GM23338 (cell line): ENCODE data around the gene C12orf60. TPM values are rescaled to one million over a fixed set of nuclear protein-coding genes. Genes with fewer than 3 reads are reported as not detected.

Experiments
- ATAC-seq: fragments of 200-7000 bp; cut with Tn5 transposase; 3 replicates; pipeline ENCODE4 v1.9.1; 2020
- DNase-seq: peaks from one replicate; pipeline ENCODE4 v3.0.0-alpha.2; 2015; ENCODE audit warnings: low spot score
- H2AFZ ChIP-seq: fragments of 200-600 bp; sonication (generic); 2 replicates; pipeline ENCODE4 v1.8.0; 2016; ENCODE audit warnings: antibody characterized with exemption, mild to moderate bottlenecking, moderate library complexity
- H3F3A ChIP-seq: fragments of 200-600 bp; sonication (generic); replicated peaks from 2 replicates; pipeline ENCODE4 v1.8.0; 2017; ENCODE audit warnings: antibody characterized with exemption, mixed run types, low read depth
- H3K27ac ChIP-seq: fragments of 200-600 bp; sonication (generic); 2 replicates; pipeline ENCODE4 v1.6.1; 2016; ENCODE audit warnings: low read depth
- H3K27me3 ChIP-seq: fragments of 200-600 bp; sonication (generic); 2 replicates; pipeline ENCODE4 v1.8.0; 2016; ENCODE audit warnings: mild to moderate bottlenecking, mixed run types, moderate library complexity; ENCODE audit not compliant: insufficient read depth
- H3K36me3 ChIP-seq: fragments of 200-600 bp; sonication (generic); 2 replicates; pipeline ENCODE4 v1.8.0; 2016; ENCODE audit warnings: mild to moderate bottlenecking; ENCODE audit not compliant: insufficient read depth
- H3K4me1 ChIP-seq: fragments of 200-600 bp; sonication (generic); 2 replicates; pipeline ENCODE4 v1.8.0; 2016; ENCODE audit warnings: mild to moderate bottlenecking, moderate library complexity; ENCODE audit not compliant: insufficient read depth
- H3K4me2 ChIP-seq: fragments of 200-600 bp; sonication (generic); 2 replicates; pipeline ENCODE4 v1.7.1; 2017; ENCODE audit warnings: mixed run types
- H3K4me3 ChIP-seq: fragments of 200-600 bp; sonication (generic); 2 replicates; pipeline ENCODE4 v1.6.1; 2016; ENCODE audit warnings: mixed run types
- H3K79me2 ChIP-seq: fragments of 200-600 bp; sonication (generic); replicated peaks from 2 replicates; pipeline ENCODE4 v1.8.0; 2017; ENCODE audit warnings: mild to moderate bottlenecking; ENCODE audit not compliant: insufficient read depth
- H3K9me2 ChIP-seq: fragments of 200-600 bp; sonication (generic); 2 replicates; pipeline ENCODE4 v1.8.0; 2017; ENCODE audit not compliant: insufficient read depth
- H4K20me1 ChIP-seq: fragments of 200-600 bp; sonication (generic); replicated peaks from 2 replicates; pipeline ENCODE4 v1.8.0; 2017; ENCODE audit warnings: mild to moderate bottlenecking; ENCODE audit not compliant: insufficient read depth
- H3K27ac Mint-ChIP-seq: 2 replicates; pipeline ENCODE4 v1.8.0; 2020; ENCODE audit warnings: inconsistent platforms, mild to moderate bottlenecking, moderate library complexity, mixed read lengths
- H3K27me3 Mint-ChIP-seq: 3 replicates; pipeline ENCODE4 v1.8.0; 2022; ENCODE audit warnings: low read depth, mild to moderate bottlenecking, moderate library complexity, mixed read lengths, inconsistent platforms; ENCODE audit not compliant: insufficient read depth, poor library complexity
- H3K36me3 Mint-ChIP-seq: 3 replicates; pipeline ENCODE4 v1.8.0; 2021; ENCODE audit warnings: low read depth, mild to moderate bottlenecking, inconsistent platforms, moderate library complexity, mixed read lengths
- H3K4me1 Mint-ChIP-seq: 3 replicates; pipeline ENCODE4 v1.8.0; 2020; ENCODE audit warnings: mild to moderate bottlenecking, inconsistent platforms, mixed read lengths
- H3K4me3 Mint-ChIP-seq: 3 replicates; pipeline ENCODE4 v1.8.0; 2021; ENCODE audit warnings: moderate library complexity, mild to moderate bottlenecking, inconsistent platforms, mixed read lengths
- H3K9me3 Mint-ChIP-seq: 3 replicates; pipeline ENCODE4 v1.8.0; 2020; ENCODE audit warnings: moderate library complexity, mild to moderate bottlenecking, inconsistent platforms, mixed read lengths
- EZH2 ChIP-seq: fragments of 200-600 bp; sonication (generic); IDR thresholded peaks from one replicate; pipeline ENCODE4 v1.8.0; 2017; ENCODE audit warnings: antibody characterized with exemption, mild to moderate bottlenecking, low read depth; ENCODE audit not compliant: unreplicated experiment
- JUNB ChIP-seq: IDR thresholded peaks from one replicate; pipeline ENCODE4 v1.6.1; 2016; ENCODE audit warnings: antibody characterized with exemption; ENCODE audit not compliant: unreplicated experiment
- POLR2AphosphoS5 ChIP-seq: IDR thresholded peaks from 2 replicates; pipeline ENCODE4 v1.6.1; 2016; ENCODE audit warnings: antibody characterized with exemption, low read depth
- ZNF114 ChIP-seq: fragments of 250-450 bp; sonication (Bioruptor Pico); IDR thresholded peaks from 2 replicates; pipeline ENCODE4 v1.5.0; 2020; ENCODE audit warnings: mild to moderate bottlenecking, moderate library complexity
- ZNF331 ChIP-seq: fragments of 250-450 bp; sonication (Bioruptor Pico); IDR thresholded peaks from 2 replicates; pipeline ENCODE4 v1.5.0; 2020; ENCODE audit warnings: low read depth, mild to moderate bottlenecking, moderate library complexity
- polyA plus RNA-seq: library from polyadenylated mRNA; unstranded; fragments of >200 nt; fragmentation: Nextera tagmentation; extraction: Ambion mirVana; gene quantifications from 2 replicates; pipeline ENCODE4 v1.2.1, GENCODE V29; 2016
- total RNA-seq: library from RNA; depleted of rRNA; stranded (reverse); fragments of >200 nt; shearing (Covaris generic); gene quantifications from 2 replicates; pipeline ENCODE4 v1.2.3, GENCODE V29; 2014
- TF ChIP-seq, protein P1 (sequence below): fragments of 250-450 bp; sonication (Bioruptor Pico); IDR thresholded peaks from 2 replicates; pipeline ENCODE4 v1.5.0; 2020; ENCODE audit warnings: mild to moderate bottlenecking, moderate library complexity
- TF ChIP-seq, protein P2 (sequence below), 2 experiments: fragments of 200-600 bp in 1 of 2; sonication (generic) in 1 of 2; conservative IDR thresholded peaks; 2 replicates each; pipeline versions ENCODE4 v1.5.1 to v1.6.1; 2016 to 2017; ENCODE audit warnings: antibody characterized with exemption in 2 of 2, low read depth in 2 of 2, mild to moderate bottlenecking in 2 of 2, moderate library complexity in 1 of 2

The C12orf60 gene
- total and polyA plus RNA-seq, 2 experiments from 2014 or later, result 1.7 to 2.3 TPM

DNA sequence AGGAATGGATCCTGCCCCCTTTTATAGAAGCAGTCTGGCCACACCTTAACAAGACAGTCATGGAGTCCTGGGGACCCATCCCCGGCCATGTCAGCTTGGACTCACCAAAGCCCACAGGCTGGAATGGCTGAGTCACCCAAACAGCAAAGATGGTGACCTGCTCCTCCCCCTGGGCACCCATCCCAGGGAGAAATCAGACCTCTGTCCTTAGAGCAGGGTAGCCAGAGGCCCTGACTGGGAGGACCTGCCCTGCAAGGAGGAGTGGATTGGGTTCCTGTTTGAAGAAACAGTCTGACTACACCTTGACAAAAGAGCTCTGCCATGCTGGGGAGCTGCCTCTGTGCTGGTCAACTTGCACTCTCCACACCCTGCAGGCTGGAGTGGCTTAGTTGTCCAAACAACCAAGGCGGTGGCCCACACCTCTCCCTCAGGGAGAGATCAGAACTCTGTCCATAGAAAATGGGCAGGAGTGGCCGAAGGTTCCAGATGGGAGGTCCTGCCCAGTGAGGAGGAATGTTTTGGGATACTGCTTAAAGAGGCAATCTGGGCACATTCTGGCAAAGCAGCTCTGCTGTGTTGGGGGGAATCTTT is 65.5 kb downstream of the C12orf60 start (continued):
- TF ChIP-seq, protein P1, sequence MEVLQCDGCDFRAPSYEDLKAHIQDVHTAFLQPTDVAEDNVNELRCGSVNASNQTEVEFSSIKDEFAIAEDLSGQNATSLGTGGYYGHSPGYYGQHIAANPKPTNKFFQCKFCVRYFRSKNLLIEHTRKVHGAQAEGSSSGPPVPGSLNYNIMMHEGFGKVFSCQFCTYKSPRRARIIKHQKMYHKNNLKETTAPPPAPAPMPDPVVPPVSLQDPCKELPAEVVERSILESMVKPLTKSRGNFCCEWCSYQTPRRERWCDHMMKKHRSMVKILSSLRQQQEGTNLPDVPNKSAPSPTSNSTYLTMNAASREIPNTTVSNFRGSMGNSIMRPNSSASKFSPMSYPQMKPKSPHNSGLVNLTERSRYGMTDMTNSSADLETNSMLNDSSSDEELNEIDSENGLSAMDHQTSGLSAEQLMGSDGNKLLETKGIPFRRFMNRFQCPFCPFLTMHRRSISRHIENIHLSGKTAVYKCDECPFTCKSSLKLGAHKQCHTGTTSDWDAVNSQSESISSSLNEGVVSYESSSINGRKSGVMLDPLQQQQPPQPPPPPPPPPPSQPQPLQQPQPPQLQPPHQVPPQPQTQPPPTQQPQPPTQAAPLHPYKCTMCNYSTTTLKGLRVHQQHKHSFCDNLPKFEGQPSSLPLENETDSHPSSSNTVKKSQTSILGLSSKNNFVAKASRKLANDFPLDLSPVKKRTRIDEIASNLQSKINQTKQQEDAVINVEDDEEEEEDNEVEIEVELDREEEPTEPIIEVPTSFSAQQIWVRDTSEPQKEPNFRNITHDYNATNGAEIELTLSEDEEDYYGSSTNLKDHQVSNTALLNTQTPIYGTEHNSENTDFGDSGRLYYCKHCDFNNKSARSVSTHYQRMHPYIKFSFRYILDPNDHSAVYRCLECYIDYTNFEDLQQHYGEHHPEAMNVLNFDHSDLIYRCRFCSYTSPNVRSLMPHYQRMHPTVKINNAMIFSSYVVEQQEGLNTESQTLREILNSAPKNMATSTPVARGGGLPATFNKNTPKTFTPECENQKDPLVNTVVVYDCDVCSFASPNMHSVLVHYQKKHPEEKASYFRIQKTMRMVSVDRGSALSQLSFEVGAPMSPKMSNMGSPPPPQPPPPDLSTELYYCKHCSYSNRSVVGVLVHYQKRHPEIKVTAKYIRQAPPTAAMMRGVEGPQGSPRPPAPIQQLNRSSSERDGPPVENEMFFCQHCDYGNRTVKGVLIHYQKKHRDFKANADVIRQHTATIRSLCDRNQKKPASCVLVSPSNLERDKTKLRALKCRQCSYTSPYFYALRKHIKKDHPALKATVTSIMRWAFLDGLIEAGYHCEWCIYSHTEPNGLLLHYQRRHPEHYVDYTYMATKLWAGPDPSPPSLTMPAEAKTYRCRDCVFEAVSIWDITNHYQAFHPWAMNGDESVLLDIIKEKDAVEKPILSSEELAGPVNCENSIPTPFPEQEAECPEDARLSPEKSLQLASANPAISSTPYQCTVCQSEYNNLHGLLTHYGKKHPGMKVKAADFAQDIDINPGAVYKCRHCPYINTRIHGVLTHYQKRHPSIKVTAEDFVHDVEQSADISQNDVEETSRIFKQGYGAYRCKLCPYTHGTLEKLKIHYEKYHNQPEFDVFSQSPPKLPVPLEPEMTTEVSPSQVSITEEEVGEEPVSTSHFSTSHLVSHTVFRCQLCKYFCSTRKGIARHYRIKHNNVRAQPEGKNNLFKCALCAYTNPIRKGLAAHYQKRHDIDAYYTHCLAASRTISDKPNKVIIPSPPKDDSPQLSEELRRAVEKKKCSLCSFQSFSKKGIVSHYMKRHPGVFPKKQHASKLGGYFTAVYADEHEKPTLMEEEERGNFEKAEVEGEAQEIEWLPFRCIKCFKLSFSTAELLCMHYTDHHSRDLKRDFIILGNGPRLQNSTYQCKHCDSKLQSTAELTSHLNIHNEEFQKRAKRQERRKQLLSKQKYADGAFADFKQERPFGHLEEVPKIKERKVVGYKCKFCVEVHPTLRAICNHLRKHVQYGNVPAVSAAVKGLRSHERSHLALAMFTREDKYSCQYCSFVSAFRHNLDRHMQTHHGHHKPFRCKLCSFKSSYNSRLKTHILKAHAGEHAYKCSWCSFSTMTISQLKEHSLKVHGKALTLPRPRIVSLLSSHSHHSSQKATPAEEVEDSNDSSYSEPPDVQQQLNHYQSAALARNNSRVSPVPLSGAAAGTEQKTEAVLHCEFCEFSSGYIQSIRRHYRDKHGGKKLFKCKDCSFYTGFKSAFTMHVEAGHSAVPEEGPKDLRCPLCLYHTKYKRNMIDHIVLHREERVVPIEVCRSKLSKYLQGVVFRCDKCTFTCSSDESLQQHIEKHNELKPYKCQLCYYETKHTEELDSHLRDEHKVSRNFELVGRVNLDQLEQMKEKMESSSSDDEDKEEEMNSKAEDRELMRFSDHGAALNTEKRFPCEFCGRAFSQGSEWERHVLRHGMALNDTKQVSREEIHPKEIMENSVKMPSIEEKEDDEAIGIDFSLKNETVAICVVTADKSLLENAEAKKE (CRISPR knock-in tag), result no peak
- TF ChIP-seq, protein P2, sequence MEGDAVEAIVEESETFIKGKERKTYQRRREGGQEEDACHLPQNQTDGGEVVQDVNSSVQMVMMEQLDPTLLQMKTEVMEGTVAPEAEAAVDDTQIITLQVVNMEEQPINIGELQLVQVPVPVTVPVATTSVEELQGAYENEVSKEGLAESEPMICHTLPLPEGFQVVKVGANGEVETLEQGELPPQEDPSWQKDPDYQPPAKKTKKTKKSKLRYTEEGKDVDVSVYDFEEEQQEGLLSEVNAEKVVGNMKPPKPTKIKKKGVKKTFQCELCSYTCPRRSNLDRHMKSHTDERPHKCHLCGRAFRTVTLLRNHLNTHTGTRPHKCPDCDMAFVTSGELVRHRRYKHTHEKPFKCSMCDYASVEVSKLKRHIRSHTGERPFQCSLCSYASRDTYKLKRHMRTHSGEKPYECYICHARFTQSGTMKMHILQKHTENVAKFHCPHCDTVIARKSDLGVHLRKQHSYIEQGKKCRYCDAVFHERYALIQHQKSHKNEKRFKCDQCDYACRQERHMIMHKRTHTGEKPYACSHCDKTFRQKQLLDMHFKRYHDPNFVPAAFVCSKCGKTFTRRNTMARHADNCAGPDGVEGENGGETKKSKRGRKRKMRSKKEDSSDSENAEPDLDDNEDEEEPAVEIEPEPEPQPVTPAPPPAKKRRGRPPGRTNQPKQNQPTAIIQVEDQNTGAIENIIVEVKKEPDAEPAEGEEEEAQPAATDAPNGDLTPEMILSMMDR (conservative IDR thresholded peaks at IDR 0.05; ENCODE audit: low read depth in 2 of 2), result no peak
- TF ChIP-seq JUNB, result no peak
- no peak for TF ChIP-seq ZNF331 (CRISPR knock-in tag)

DNA sequence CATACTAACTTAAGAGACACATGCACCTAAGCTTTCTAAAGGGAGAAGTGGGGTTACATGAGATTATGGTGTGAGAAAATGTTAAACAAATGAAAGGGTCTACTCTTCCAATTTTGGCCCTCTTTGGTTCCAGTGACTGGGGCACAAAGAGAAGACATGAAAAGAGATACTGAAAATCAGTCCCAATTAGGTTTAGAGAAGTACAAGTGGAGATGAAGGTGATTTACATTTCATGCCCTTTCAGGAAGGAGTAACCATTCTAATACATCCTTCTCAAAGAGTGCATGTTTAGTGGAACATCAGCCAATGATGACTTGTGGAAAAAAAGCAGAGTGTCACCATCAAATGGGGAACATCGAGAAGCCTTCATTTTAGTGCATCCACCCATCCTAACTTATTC is 67.8 kb downstream of the C12orf60 start:
- no peak overlapping the region for H2AFZ ChIP-seq
- no peak overlapping the region for H3K27ac ChIP-seq
- H3K4me1 ChIP-seq, result no peaks in the 10 kb centered on the region
- peaks cover 10% of the 10 kb centered on the region; the same call in 1 of the 2 replicates for H3K36me3 ChIP-seq
- Mint-ChIP-seq H3K9me3 (peaks cover 30% of the 10 kb centered on the region), H3K27me3 (peaks cover 2% of the 10 kb centered on the region), H3K4me1 (no peaks in the 10 kb centered on the region), H3K36me3 (peaks cover 15% of the 10 kb centered on the region), H3K27ac (no peak overlapping the region), H3K4me3 (no peak overlapping the region)
- no peaks in the 10 kb centered on the region for H3K27me3 ChIP-seq
- DNase-seq, result no peak
- H3K4me2 ChIP-seq, result no peak overlapping the region
- no peak for ATAC-seq
- no peaks in the 10 kb centered on the region for H3K9me2 ChIP-seq
- H4K20me1 ChIP-seq, result no peaks in the 10 kb centered on the region
- H3K79me2 ChIP-seq, result no peaks in the 10 kb centered on the region
- no peaks in the 10 kb centered on the region for H3F3A ChIP-seq
- H3K4me3 ChIP-seq, result no peak overlapping the region
- TF ChIP-seq ZNF114 (CRISPR knock-in tag), result no peak
- TF ChIP-seq ZNF331 (CRISPR knock-in tag), result no peak
- TF ChIP-seq EZH2, result no peak
- TF ChIP-seq POLR2AphosphoS5, result no peak
- TF ChIP-seq, protein P1 (CRISPR knock-in tag), result no peak
- no peak for TF ChIP-seq JUNB
